NCI-H345 treated with DMSO at 0.1 percent for 48 hours (cell line): ENCODE results near the gene KCTD4.
"Not testable (repeated sequence)": the region's sequence is repeated elsewhere in the genome, so short reads cannot be mapped to it uniquely, and the experiment has no call there.

Experiments
- DNase-seq: peaks from one replicate; lab custom pipeline; 2025; ENCODE audit not compliant: unreplicated experiment; lab: John Stamatoyannopoulos, UW

The KCTD4 gene

DNA sequence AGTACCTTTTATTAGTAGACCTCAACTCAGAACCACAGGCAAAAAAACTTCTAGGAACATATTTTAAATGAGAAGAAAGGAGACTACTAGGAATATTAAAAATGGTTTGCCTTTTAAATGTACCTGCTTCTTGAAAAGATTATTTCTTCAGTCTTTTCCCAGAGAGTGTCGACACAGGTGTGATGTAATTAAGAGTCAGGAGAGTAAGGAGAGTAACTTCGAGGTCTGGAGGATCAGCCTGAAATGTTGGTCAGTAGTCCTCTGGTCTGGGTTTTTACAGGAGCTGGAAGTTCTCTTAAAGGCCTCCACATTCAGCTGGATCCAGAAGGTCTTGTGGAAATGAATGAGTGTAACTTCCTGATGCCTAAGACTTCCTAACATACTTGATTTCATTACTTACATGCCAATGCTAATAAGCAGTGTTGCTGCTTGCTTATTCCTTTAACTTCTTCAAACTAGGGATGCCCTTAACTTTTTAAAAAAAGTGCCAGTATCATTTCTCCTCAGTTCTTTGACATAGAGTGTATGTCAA, at the start of gene KCTD4:
TSS of gene KCTD4 (minus strand) at position 345 of the 532 bp plus-strand sequence. CDS start 6,478 bp downstream, outside the sequence.
- DNase-seq: no peak

DNA sequence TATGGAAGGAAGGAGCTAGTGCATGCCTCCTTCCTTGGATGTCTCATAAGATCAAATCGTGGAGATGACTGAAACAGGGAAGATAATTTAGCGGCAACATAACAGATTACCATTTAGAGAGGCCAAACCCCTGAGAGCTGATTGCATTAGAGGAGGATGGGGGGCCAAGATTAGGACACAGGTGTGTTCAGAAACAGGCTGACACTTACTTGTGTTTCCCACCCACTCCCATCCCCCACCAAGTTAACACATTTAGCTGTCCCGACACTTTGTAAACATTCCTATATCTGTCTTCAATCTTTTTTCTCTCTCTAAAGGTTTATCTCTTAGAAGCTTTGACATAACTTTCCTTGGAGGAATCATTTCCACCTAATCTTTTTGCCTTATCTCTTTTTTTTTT, 48.8 kb upstream of the KCTD4 start:
- no peak for DNase-seq

- DNase-seq: not testable (repeated sequence)
Measured at GRCh38 chr13:45244736-45245135, 43.9 kb upstream of the KCTD4 start.

DNA sequence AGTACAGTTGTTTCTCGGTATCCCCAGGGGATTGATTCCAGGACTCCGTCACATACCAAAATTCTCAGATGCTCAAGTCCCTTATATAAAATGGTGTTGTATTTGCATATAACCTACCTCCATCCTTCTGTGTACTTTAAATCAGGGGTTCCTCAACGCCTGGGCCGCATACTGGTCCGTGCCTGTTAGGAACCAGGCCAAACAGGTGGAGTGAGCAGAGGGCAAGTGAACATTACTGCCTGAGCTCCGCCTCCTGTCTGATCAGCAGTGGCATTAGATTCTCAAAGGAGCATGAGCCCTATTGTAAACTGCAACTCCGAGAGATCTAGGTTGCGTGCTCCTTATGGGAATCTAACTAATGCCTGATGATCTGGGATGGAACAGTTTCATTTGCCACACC, 42.2 kb upstream of the KCTD4 start:
- DNase-seq: no peak

- no peak for DNase-seq
Measured at GRCh38 chr13:45242524-45242923, 41.7 kb upstream of the KCTD4 start.

DNA sequence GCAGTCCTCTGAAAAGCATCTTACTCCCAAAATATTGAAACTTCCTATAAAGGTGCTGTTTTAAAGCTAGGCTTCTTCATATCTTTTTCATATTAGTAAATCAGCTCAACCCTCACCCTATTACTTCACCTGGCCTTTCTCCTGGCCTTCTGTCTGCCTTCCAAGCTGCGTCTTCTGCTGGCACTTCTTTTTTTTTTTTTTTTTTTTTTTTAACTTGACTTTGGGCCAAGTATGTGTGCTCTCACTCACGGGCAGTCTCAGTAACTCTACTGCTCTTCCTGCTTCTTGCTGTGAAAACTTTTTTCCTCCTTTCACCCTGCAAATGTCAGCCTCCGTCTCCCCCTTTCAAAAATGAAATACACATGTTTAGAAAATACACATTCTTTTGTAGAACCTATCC, 41.2 kb upstream of the KCTD4 start:
- DNase-seq: no peak

DNA sequence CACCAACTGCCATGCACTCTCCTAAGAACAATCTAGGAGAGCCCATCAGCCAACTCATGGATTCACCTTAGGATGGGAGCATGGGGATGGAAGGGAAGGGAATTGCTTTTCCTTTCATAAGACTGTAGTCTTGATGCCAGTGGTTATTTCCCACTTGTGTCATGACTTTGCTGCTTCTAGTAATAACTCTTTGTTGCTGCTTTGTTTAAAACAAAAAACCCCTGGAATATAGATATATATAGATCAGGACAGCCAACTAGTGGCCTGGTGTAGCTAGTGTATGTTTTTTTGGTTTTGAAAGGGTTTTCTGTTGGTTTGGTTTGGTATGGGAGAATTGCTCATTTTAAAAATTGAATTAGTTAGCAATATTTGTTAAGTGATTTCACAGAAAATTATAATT, 39.3 kb upstream of the KCTD4 start:
- no peak for DNase-seq

GRCh38 chr13:45238945-45239795, 38.3 kb upstream of the KCTD4 start:
- DNase-seq: no peak

- DNase-seq: no peak
Measured at GRCh38 chr13:45232591-45232990, 31.7 kb upstream of the KCTD4 start.

DNA sequence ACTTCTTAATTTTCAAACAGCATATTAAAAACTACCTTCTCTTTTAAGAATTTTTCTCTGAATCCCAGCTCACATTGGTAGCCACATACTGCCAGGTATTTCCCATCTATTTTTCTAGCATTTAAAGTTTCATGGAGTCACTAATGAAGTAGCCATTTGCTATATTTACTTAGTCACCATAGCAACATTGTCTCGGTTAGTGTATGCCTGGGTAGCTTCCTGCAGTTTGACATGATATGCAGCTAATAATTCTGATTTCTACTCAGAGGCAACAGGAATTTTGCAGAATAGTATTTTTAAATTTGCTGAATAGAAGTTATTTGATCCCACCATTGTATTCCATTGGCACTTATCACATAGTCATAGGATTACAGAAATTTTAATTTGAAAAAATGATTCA, 30.9 kb upstream of the KCTD4 start:
- DNase-seq: no peak

GRCh38 chr13:45231305-45231704, 30.5 kb upstream of the KCTD4 start:
- DNase-seq: no peak

DNA sequence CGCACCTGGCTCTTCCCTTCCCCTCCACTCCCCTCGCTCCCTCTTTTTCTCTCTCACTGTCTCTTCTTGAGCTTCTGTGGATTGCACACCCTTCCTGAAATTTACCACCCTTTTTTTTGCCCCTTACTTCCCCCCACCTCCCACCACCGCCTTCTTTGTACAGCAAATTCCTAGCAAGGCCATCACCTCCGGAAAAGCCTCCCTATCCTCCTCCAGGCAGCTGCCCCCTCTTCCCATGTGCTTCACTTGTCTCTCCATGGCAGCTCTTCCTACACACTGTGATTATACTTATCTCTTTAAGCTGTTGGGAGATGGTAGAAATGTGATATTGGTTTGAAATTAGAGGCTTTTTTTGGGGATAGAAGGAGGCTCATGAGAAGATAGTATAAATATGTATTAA, 28.3 kb upstream of the KCTD4 start:
- no peak for DNase-seq

DNA sequence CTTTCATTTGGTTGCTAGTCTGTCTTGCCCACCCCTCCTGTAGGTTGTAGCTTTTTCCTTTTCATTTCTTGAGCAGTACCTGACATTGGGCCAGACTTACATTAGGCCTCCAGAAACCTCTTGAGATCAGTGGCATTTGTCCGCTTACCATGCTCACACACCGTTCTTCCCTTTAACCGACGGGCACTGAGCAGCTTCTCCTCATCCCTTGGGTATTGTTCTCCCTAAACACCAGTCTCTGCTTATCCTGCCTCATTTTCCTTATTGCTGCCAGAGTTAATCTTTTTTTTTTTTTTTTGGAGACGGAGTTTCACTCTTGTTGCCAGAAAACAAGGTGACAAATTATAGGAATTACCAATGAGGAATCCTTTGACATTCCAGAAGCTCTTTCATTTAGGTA, 27.2 kb upstream of the KCTD4 start:
- no peak for DNase-seq

DNA sequence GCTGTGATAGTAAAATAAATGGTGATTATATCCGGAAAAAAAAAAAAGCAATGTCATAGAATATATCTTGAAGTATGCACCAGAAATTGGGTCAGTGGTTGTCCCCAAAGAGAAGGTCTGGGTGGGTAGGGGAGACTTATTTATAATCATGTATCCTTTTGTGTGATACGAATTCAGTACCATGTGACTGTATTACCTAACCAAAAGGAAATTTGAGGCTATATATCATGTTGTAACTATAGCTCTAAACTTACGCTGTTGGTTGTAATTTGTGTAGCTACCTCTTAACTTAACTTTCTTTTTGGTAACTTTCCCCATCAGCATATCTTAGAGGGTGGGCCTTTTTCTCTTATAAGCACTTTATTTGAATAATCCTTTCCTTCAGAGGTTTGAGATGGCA, 25.2 kb upstream of the KCTD4 start:
- DNase-seq: no peak

- DNase-seq: no peak
Measured at GRCh38 chr13:45225370-45225769, 24.5 kb upstream of the KCTD4 start.

GRCh38 chr13:45224176-45224575, 23.3 kb upstream of the KCTD4 start:
- no peak for DNase-seq

- no peak for DNase-seq
Measured at GRCh38 chr13:45222919-45223318, 22.1 kb upstream of the KCTD4 start.

- DNase-seq: no peak
Measured at GRCh38 chr13:45222516-45222915, 21.7 kb upstream of the KCTD4 start.

DNA sequence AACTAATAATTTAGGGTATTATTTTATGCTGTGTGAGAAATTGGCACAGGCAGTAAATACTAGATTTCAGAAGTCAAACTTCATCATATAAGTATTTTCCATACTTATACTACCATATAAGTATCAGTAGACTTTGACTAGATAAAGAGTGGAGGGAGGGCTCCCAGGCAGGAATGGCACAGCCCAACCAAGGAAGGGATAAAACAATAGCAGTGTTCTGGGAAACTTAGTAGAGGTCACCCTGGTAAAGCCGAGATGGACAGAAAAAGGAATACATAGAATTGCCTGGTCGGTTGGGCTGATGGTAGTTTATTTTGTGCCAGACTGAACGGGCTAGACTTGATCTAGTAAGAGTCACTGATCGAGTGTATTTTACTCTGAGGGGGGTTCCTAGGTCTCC, 19.6 kb upstream of the KCTD4 start:
- DNase-seq: no peak

- DNase-seq: no peak
Measured at GRCh38 chr13:45219938-45220375, 19.1 kb upstream of the KCTD4 start.

DNA sequence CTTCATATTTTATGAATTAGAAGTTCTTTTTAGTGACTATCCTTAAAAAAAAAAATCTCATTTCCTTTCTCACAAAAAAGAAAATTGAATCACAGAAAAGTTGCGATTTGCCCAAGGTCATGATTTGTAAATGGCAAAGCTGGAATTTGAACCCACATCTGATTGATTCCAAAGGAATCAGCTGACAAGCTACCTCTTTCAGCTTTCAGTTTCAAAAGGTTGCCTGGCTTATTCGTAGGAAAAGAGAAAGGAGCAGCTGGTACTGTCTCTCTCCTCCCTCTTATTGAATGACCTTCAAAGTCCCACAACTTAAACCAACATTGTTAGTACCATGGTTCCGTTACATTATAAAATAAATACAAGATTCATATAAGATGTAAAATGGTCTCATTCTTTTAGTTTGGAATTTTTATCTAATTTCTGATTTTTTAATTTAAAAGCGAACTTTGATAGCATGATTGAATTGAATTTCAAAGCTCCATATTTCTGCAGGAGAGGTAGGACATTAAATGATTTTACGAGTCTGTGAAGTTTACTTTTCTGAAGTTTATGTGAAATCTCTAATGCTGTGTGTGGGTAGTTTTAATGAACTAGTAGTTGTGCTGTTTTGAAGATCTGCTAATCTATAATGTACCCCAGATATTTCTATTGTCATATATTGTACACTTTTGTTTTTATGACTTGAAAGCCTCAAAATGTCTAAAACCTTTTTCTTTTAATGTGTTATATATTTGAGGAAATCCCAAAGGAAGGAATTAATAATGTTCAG, 18.5 kb upstream of the KCTD4 start:
- no peak for DNase-seq

GRCh38 chr13:45218689-45219088, 17.8 kb upstream of the KCTD4 start:
- DNase-seq: no peak
